M059J (cell line): Measurements from ENCODE around the gene C2CD4C. TPM values are rescaled to one million over a fixed set of nuclear protein-coding genes. Genes with fewer than 3 reads are reported as not detected.
"Not testable (repeated sequence)": the region's sequence is repeated elsewhere in the genome, so short reads cannot be mapped to it uniquely, and the experiment has no call there.

Experiments
- DNase-seq: peaks from one replicate; pipeline ENCODE4 v3.0.0-alpha.2; 2012; ENCODE audit warnings: low read depth
- total RNA-seq: library from RNA; depleted of rRNA; stranded (reverse); fragments of >200 nt; shearing (Covaris generic); gene quantifications from 2 replicates; pipeline ENCODE4 v1.2.3, GENCODE V29; 2014; rRNA removed

C2CD4C gene, protein sequence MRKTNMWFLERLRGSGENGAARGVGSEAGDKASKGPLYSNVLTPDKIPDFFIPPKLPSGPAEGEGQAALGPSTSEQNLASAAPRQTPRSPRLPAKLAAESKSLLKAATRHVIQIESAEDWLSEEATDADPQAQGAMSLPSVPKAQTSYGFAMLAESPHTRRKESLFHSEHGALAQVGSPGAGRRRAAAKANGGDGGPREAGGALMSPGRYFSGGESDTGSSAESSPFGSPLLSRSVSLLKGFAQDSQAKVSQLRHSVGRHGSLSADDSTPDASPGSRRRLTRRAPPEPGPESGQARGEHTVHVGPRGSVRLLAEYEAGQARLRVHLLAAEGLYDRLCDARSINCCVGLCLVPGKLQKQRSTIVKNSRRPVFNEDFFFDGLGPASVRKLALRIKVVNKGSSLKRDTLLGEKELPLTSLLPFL
- total RNA-seq: 0.74 TPM in 1 of 2 replicates, not detected in the other

- DNase-seq: no peak
Observed at GRCh38 chr19:408902-409515, at the start of gene C2CD4C. TSS of gene C2CD4C (minus strand) at chr19:409147. CDS start at chr19:408361, 786 bp downstream.

GRCh38 chr19:458091-459042, 49.4 kb upstream of the C2CD4C start:
- DNase-seq: no peak

DNA sequence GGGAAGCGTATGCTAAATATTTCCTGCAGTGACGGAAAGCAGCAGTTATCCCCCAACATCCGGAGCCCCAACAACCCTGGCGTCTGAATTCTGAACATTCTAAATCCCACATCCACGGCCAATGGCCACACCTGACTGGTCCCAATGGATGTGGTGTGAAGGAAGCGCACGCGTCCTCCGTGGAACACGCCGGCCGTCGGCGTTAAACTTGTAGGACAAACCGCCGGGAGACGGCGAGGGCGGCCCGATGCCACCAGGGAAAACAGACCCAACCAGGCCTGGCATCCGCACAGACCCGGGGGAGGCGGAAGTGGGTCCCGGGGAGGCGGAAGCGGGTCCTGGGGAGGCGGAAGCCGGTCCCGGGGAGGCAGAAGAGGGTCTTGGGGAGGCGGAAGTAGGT, 48.7 kb upstream of the C2CD4C start:
- no peak for DNase-seq

DNA sequence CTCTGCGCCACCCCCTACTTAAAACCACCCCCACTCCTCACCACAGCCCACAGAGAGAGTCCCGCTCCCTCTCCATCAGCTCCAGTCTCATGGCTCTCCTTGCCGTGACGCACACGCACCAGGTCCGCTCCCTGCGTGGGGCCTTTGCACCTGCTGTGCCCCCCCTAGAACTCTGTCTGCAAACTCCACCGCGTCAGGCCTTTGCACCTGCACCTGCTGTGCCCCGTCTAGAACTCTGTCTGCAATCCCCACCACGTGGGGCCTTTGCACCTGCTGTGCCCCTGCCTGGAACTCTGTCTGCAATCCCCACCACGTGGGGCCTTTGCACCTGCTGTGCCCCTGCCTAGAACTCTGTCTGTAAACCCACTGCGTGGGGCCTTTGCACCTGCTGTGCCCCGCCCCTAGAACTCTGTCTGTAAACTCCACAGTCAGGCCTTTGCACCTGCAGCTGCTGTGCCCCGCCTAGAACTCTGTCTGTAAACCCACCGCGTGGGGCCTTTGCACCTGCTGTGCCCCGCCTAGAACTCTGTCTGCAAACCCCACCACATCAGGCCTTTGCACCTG, 47.7 kb upstream of the C2CD4C start:
- no peak for DNase-seq

DNA sequence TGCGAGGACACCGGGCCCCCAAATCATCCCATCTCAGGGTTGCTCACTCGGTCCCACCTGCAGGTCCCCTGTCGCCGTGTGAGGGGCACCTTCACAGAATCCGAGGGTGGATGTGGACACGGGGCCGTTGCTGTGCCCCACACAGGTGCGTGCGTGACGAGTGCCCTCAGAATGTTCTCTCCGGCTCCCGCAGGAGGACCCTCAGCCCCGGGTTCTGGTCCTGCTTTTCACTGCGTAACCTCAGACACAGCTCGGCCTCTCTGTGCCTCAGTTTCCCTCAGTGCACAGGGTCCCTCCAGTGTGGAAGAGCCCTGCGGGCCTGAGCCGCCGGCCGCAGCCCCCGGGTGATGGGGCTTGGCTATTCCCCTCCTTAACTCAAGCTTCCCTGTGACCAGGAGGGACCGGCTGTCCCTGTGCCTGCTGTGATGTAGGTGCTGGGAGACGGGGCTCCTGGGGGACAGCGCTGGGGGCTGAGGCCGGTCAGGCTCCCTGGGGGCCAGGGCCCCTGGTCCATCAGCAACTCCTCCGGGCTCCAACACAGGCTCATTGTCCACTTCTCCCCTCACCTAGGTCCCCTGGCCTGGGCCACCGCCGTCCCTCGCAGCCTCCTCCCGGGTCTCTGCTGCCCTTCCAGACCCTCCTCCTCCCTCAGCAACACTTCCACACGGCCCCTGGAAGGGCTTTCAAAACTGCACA, 47.1 kb upstream of the C2CD4C start:
- no peak for DNase-seq

DNA sequence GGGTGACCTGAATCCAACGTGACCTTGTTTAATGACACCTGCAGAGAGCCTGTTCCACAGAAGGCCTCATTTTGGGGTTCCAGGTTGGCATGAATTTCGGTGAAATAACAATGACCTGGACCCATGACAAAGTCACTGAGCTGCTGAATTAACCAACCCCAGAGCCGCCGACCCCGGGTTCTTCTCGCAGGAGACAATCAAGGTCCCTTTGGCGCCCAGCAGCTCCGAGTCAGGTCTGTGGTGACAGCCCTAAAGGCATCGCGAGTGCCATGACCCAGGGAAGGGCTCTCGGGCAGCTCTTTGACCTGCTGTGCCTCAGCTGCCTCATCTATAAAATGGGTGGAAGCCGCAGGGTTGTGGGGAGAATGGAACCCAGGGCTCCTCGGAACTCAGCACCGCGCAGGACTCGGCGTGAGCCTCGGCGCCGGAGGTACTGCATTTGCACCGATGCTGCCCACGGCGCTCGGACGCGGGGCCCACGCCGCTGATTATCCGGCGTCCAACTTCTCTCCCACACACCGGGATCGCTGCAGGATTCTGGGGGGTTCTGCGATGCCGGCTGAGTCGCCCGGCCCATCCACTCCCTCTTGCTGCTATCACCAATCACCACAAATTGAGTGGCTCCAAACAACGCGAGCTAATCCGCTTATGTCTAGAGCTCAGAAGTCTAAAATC, 46.2 kb upstream of the C2CD4C start:
- DNase-seq: no peak

DNA sequence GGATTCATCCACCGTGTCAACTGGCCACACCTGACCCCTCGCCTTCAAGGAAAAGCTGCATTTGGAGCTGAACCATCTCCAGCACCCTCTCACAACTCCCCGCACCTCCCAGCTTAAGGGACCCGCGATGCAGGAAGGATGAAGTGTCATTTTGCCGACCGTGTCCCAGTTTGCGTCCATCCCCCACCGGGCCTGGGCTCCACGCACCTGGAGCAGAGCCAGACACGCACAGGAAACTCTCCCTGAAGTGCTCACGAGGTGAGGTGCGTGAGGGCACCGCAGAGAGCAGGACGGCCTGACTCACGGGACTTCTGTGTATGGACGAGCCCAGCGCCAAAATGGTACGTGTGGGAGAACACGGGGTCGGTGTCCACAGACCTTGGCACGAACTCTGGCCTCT, 44.7 kb upstream of the C2CD4C start:
- DNase-seq: no peak

- DNase-seq: no peak
Observed at GRCh38 chr19:452829-453228, 43.9 kb upstream of the C2CD4C start.

DNA sequence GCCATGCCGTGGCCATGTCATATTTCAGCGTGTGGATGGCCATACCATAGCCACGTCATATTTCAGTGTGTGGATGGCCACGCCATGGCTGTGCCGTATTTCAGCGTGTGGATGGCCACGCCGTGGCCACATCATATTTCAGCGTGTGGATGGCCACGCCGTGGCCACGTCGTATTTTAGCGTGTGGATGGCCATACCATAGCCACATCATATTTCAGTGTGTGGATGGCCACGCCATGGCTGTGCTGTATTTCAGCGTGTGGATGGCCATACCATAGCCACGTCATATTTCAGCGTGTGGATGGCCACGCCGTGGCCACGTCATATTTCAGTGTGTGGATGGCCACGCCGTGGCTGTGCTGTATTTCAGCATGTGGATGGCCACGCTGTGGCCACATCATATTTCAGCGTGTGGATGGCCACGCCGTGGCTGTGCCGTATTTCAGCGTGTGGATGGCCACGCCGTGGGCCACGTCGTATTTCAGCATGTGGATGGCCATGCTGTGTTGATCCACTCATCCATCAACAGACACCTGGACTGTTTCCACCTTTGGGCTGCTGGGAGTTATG, 42.0 kb upstream of the C2CD4C start:
- DNase-seq: not testable (repeated sequence)

DNA sequence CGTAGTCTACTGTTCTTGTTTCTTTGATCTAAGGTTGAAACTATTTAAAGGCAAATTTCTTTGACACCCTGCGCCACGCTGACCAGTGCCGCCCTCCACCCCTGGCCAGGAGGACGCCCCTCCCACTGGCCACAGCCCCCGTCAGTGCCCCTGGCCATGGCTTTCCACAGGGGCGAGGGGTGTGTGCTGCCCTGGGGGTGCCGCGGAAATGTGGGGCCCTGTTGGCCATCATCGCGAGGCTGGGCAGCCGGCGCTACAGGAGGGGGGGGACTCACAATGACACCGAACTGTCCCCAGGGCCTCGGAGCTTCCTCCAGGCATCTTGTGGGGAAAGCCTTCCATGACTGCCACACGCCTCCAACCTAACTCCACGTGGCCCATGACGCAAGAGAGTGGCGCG, 41.0 kb upstream of the C2CD4C start:
- DNase-seq: no peak

DNA sequence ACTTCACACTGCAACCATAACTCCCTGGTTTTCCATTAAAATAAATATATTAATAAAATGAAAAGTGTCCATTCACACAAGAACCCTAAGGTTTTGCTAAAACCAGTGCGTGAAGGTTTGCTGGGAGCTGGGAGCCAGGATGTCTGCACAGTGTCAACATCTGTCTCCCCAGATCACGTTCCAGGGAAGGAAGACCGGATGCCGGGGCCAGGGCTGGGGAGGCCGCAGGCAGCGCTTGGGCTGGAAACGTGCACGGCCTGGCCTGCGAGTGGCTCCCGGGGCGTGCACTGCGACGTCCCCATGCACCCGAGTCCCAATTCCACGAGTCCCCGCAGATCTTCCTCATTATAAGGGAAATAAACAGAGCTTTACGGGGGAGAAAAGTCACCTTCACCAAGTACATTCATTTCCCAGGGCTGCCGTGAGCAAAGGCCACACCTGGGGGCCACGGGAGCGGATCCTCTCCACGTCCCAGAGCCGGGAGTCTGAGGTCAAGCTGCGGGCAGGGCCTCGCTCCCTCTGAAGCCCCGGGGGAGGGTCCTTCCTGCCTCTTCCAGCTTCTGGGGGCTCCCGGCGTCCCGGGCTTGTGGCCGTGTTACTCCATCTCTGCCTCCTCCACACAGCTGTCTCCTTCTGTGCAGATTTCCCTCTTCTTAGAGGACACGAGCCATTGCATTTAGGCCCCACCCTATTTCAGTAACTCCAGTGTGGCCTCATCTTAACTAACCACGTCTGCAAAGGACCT, 39.0 kb upstream of the C2CD4C start:
- DNase-seq: no peak

GRCh38 chr19:447064-447426, 38.1 kb upstream of the C2CD4C start:
- DNase-seq: no peak

DNA sequence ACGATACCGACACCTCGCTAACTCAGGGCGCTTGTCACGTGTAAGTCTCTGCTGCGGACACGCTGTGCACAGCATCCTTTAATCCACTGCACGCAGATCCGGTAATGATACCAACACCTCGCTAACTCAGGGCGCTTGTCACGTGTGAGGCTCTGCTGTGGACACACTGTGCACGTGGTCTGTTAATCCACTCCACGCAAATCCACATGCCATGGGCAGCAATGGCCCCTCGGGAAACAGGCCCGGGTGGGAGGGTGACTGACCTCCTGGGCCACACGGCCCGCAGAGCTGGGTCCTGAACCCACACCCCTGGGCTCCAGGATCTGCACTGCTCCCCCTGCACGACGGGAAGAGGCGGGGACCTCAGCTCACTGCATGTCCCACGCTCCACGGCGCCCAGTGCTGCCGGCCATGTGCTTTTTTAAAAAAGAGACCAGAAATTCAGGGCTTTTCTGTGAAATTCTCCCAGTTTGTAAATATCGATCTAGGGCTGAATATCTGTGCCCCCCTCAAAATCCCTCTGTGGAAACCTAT, 35.8 kb upstream of the C2CD4C start:
- DNase-seq: no peak

- no peak for DNase-seq
Observed at GRCh38 chr19:443005-443404, 34.1 kb upstream of the C2CD4C start.

DNA sequence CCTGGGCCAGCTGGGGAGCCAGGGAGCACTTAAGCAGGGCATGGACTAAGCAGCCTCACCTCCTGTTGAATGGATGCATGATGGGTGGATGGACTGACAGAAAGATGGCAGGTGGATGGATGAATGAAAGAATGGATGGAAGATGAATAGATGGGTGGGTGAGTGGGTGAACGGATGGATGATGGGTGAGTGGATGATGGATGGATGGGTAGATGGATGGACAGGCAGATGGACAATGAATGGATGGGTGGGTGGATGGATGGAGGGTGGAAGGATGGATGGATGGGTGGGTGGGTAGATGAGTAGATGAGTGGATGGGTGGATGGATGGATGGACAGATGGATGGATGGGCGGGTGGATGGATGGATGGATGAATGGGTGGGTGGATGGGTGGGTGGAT, 33.1 kb upstream of the C2CD4C start:
- no peak for DNase-seq

DNA sequence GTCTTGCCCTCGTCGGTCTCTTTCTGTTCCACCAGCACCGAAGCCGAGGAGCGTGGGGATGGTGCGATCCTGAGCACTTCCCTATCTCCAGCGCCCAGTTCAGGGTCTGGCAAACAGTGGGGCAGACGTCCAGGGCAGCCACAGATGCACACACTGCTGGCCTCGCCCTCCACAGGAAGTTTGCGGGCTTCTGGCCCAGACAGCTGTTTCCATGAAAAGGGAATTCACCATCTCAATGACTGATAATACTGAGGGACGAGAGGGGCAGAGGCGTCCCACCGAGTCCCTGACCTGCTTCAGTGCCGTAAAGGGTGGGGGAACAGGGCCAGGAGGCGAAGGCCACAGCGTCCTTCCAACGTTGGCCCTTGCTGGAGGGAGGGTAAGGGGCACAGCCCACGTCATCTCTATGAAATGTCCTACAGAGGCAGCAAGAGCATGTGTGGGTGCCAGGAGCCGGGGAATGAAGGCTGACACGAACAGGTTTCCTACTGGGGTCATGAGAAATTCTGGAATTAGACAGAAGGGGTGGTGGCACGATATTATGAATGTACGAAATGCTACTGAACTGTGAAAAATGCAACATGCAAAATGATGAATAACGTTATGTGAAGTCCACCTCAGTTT, 32.4 kb upstream of the C2CD4C start:
- no peak for DNase-seq

- DNase-seq: no peak
Observed at GRCh38 chr19:440391-441212, 31.7 kb upstream of the C2CD4C start.
